GM12873 (cell line): Measurements from ENCODE around the gene ITGA2.

Source experiments
- TF ChIP-seq, protein P1 (sequence below): IDR thresholded peaks from 2 replicates; pipeline ENCODE4 v1.5.1; 2012; ENCODE audit warnings: low read depth, mild to moderate bottlenecking, moderate library complexity, low read length, control low read depth; ENCODE audit not compliant: insufficient read depth; ENCODE audit errors: missing control alignments

ITGA2 gene

DNA sequence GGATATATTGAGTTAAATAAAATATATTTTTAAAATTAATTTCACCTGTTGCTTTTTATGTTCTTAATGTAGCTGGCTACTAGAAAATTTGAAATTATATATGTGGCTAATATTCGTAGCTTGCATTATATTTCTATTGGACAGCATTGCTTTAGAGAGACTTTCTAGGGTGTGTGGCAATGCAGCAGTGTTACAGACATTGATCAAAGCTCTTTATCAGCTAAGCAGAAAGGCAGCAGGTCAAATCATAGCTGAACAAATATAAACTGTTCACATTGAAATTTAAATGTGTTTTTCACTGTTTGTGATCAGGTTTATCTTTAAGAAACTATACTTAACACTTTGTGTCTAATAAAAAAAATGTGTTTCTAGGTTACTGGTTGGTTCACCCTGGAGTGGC, 52.6 kb downstream of the ITGA2 start:
- TF ChIP-seq, protein P1, sequence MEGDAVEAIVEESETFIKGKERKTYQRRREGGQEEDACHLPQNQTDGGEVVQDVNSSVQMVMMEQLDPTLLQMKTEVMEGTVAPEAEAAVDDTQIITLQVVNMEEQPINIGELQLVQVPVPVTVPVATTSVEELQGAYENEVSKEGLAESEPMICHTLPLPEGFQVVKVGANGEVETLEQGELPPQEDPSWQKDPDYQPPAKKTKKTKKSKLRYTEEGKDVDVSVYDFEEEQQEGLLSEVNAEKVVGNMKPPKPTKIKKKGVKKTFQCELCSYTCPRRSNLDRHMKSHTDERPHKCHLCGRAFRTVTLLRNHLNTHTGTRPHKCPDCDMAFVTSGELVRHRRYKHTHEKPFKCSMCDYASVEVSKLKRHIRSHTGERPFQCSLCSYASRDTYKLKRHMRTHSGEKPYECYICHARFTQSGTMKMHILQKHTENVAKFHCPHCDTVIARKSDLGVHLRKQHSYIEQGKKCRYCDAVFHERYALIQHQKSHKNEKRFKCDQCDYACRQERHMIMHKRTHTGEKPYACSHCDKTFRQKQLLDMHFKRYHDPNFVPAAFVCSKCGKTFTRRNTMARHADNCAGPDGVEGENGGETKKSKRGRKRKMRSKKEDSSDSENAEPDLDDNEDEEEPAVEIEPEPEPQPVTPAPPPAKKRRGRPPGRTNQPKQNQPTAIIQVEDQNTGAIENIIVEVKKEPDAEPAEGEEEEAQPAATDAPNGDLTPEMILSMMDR: no peak

DNA sequence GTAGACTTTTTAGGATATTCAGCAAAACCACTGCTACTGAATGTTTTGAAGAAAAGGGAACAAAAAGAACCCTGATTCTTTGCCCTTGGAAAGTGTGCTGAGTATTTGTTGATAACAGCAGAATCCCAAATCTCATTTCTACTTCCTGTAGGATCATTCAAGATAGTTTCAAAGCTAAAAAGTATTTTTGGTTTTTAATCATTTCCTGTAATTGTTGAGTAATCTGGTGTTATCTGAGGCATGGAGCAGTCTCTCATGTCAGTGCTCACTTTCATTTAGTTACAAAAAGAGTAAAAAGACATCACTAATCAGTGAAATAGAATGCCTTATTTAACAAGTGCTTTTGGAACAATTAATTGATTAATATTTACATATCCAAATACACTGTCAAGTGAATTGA, 56.1 kb downstream of the ITGA2 start:
- TF ChIP-seq, protein P1: no peak

DNA sequence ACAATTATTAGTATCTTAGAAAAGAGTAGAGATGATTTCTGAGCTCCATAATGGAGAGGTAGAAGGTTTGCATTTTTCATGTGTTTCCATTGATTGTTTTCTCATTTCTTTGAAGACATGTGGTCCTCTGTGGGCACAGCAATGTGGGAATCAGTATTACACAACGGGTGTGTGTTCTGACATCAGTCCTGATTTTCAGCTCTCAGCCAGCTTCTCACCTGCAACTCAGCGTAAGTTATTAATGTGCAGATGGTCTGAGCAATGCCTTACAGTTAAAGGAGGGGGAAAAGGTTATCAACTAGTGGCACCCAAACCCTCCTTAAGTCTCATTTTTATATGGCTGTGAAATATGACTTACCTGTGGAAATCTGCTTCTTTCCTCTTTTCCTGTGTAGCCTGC, 59.1 kb downstream of the ITGA2 start:
- TF ChIP-seq, protein P1: no peak

DNA sequence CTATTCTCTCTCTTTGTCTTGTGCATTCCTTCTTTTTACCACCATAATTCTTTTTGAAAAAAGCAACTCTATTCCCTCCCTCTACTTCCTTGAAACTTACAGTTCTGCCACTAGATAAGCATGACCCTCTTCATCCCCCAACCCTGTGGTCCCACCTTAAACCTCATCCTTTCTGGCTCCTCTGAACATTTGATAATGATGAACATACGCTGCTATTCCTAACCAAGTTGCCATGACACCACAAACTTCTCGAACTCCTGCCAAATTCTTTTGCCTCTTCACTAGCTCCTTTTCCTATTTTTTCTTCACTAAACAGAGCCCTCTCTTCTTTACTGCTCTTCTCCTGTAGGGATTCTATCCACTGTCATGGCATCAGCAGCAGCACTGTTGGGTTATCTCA, 63.3 kb downstream of the ITGA2 start:
- TF ChIP-seq, protein P1: no peak

DNA sequence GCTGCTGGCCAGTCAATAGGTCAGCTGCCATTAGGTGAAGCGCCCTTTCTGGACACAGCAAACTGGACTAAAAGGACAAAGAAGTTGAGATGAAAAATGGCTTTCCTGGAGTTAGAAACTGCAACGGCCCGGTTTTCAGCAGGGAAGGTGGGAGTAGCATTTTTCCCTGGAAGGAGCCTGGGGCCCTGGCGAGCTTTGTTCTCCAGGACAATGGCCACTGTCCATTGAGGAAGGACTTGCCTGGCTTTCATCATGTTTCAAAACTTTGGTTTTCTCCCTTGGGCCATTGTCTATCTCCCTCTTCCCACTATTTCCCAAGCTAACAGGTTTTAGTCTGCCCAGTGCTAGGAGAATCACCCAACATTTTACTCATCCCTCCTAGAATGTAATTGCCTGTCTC, 64.2 kb downstream of the ITGA2 start:
- TF ChIP-seq, protein P1: no peak

DNA sequence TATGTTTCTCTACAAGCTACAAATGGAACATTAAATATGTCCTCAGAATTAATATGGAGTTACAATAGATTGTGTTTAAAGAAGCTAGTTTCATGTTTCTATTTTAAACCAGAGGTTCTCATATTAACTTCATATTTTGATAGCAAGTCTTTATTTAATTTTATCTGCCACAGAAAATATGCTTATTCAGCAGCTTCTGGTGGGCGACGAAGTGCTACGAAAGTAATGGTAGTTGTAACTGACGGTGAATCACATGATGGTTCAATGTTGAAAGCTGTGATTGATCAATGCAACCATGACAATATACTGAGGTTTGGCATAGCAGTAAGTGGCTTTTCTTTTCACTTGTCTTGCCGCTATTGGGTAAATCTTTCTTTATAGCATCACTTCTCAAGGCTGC, 66.2 kb downstream of the ITGA2 start:
- TF ChIP-seq, protein P1: no peak

DNA sequence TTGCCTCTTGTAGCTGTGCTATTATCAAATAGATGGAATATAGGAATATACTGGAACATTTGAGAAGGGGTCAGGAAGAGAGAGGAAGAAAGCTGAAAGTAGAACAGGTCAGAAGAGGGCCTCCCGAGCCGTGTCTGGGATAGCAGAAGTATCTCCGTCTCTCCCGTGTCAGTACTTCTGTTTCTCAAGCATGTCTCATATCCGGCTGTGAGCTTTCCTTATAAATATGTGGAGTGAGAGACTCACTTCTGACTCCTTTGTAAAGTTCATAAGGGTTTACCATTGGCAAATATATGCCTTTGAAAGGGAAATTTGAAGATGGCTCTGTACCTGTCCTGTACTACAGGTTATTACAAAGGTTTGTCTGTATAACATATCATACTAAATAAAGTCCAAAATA, 70.1 kb downstream of the ITGA2 start:
- TF ChIP-seq, protein P1: no peak
